ENCODE measurements around the gene GPRIN1.

The GPRIN1 gene

GRCh38 chr5:176629853-176630680, 20.1 kb upstream of the GPRIN1 start, which contains the start of the genes EIF4E1B and SNCB:
Gene EIF4E1B (plus strand): TSS chr5:176630675. CDS start chr5:176642788, 12,113 bp downstream.
Gene SNCB (minus strand): TSS chr5:176630534. CDS start chr5:176629654, 880 bp downstream.
- no peak for TF ChIP-seq CTCF (IDR thresholded peaks at IDR 0.05; ENCODE audit: low read depth, low read length)
- no peak for TF ChIP-seq EZH2phosphoT487 (IDR thresholded peaks at IDR 0.05; ENCODE audit: low read depth)
- Histone ChIP-seq H3K27me3 (ENCODE audit: low read depth, low read length) (peaks cover 52% of the 10 kb centered on the region), H3K36me3 (replicated peaks; ENCODE audit: low read depth, low read length) (no peaks in the 10 kb centered on the region), H3K4me3 (ENCODE audit: low read length) (peak within 1 kb of the TSS; percentile 69), H2AFZ (ENCODE audit: low read depth, low read length) (0 out of 2 replicates have a peak within 1 kb of the TSS, but pooled peaks have one; percentile 8), H3K4me2 (ENCODE audit: low read length) (peak within 1 kb of the TSS; percentile 66), H4K20me1 (ENCODE audit: insufficient read depth, low read length) (no peaks in the 10 kb centered on the region), H3K9me3 (ENCODE audit: insufficient read depth, low read length) (no peaks in the 10 kb centered on the region), H3K27ac (ENCODE audit: low read length) (no peak within 1 kb of the TSS), H3K9ac (ENCODE audit: low read length) (0 out of 2 replicates have a peak within 1 kb of the TSS, but pooled peaks have one; percentile 16), H3K79me2 (ENCODE audit: low read length) (no peaks in the 10 kb centered on the region), H3K4me1 (ENCODE audit: low read length) (peaks cover 13% of the 10 kb centered on the region)

GRCh38 chr5:176629317-176629852, 19.4 kb upstream of the GPRIN1 start:
- Histone ChIP-seq H3K27me3 (ENCODE audit: low read depth, low read length) (peaks cover 53% of the 10 kb centered on the region), H3K4me2 (ENCODE audit: low read length) (no peak overlapping the region), H3K79me2 (ENCODE audit: low read length) (no peaks in the 10 kb centered on the region), H2AFZ (ENCODE audit: low read depth, low read length) (no peak overlapping the region), H4K20me1 (ENCODE audit: insufficient read depth, low read length) (no peaks in the 10 kb centered on the region), H3K36me3 (replicated peaks; ENCODE audit: low read depth, low read length) (no peaks in the 10 kb centered on the region), H3K9me3 (ENCODE audit: insufficient read depth, low read length) (no peaks in the 10 kb centered on the region), H3K9ac (ENCODE audit: low read length) (no peak overlapping the region), H3K27ac (ENCODE audit: low read length) (no peak overlapping the region), H3K4me1 (ENCODE audit: low read length) (peaks cover 13% of the 10 kb centered on the region), H3K4me3 (ENCODE audit: low read length) (no peak overlapping the region)
- TF ChIP-seq CTCF (IDR thresholded peaks at IDR 0.05; ENCODE audit: low read depth, low read length) (no peak), EZH2phosphoT487 (IDR thresholded peaks at IDR 0.05; ENCODE audit: low read depth) (no peak)

GRCh38 chr5:176628406-176629228, 18.7 kb upstream of the GPRIN1 start:
- no peak overlapping the region for H3K27ac ChIP-seq (ENCODE audit: low read length)
- H3K4me3 ChIP-seq (ENCODE audit: low read length): no peak overlapping the region
- H3K79me2 ChIP-seq (ENCODE audit: low read length): no peaks in the 10 kb centered on the region
- H3K4me2 ChIP-seq (ENCODE audit: low read length): no peak overlapping the region
- no peaks in the 10 kb centered on the region for H3K36me3 ChIP-seq (replicated peaks; ENCODE audit: low read depth, low read length)
- H2AFZ ChIP-seq (ENCODE audit: low read depth, low read length): no peak overlapping the region
- no peaks in the 10 kb centered on the region for H4K20me1 ChIP-seq (ENCODE audit: insufficient read depth, low read length)
- H3K9me3 ChIP-seq (ENCODE audit: insufficient read depth, low read length): no peaks in the 10 kb centered on the region
- peaks cover 53% of the 10 kb centered on the region for H3K27me3 ChIP-seq (ENCODE audit: low read depth, low read length)
- H3K9ac ChIP-seq (ENCODE audit: low read length): no peak overlapping the region
- no peak for TF ChIP-seq CTCF (IDR thresholded peaks at IDR 0.05; ENCODE audit: low read depth, low read length)
- TF ChIP-seq EZH2phosphoT487 (IDR thresholded peaks at IDR 0.05; ENCODE audit: low read depth): no peak
- peaks cover 7% of the 10 kb centered on the region for H3K4me1 ChIP-seq (ENCODE audit: low read length)
